RWPE1 (cell line): ENCODE data around the gene SLC25A43.

Source experiments
- CTCF ChIA-PET: fragments of 350-600 bp; sonication (Branson Sonifier 250); formaldehyde crosslinking; extraction: SDS; loops from one replicate; lab custom pipeline; 2021; lab: Yijun Ruan, JAX
- POLR2A ChIA-PET: fragments of 400-600 bp; formaldehyde crosslinking; extraction: SDS; loops from one replicate; lab custom pipeline; 2020; ENCODE audit warnings: antibody characterized with exemption; ENCODE audit not compliant: low non-redundant PET; lab: Yijun Ruan, JAX
- DNase-seq: peaks from one replicate; pipeline ENCODE4 v3.0.0; 2012; ENCODE audit warnings: low spot score
- H3K27ac ChIP-seq: fragments of 450-650 bp; 2 replicates; pipeline ENCODE4 v1.5.1; 2017
- TF ChIP-seq, protein P1 (sequence below): fragments of 450-650 bp; conservative IDR thresholded peaks from 2 replicates; pipeline ENCODE4 v1.5.1; 2017; ENCODE audit warnings: low read depth, mild to moderate bottlenecking

SLC25A43 gene

DNA sequence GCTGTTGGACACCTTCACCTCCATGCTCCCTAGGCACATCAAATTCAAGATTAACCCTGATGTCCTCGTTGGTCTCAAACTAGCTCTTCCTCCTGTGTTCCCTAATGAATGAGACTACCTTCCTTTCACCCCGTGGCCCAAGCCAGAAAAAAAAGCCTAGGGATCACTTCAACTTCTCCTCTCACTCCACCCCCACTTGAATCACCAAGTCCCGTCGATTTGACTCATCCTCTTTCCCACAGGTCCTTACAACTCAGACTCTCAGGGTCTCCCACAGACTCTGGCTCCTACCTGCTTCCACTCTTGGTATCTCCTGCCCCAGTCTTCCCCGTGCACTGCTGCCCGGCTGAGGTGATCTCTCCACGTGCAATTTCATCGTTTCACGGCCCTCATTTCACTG lies 8.5 kb downstream of the SLC25A43 start:
- TF ChIP-seq, protein P1, sequence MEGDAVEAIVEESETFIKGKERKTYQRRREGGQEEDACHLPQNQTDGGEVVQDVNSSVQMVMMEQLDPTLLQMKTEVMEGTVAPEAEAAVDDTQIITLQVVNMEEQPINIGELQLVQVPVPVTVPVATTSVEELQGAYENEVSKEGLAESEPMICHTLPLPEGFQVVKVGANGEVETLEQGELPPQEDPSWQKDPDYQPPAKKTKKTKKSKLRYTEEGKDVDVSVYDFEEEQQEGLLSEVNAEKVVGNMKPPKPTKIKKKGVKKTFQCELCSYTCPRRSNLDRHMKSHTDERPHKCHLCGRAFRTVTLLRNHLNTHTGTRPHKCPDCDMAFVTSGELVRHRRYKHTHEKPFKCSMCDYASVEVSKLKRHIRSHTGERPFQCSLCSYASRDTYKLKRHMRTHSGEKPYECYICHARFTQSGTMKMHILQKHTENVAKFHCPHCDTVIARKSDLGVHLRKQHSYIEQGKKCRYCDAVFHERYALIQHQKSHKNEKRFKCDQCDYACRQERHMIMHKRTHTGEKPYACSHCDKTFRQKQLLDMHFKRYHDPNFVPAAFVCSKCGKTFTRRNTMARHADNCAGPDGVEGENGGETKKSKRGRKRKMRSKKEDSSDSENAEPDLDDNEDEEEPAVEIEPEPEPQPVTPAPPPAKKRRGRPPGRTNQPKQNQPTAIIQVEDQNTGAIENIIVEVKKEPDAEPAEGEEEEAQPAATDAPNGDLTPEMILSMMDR, result no peak
- H3K27ac ChIP-seq, result no peak overlapping the region
- no peak for DNase-seq
- ChIA-PET POLR2A (no interaction called here), CTCF (no interaction called here)

- ChIA-PET CTCF (interaction anchor here (0.6 kb wide), 1 partner anchor 31 kb away, joined by 3 read pairs; no protein-coding TSS in a partner anchor), POLR2A (no interaction called here)
- TF ChIP-seq, protein P1, result no peak
- H3K27ac ChIP-seq, result peak overlapping the region; percentile 82
- peak; percentile 44 for DNase-seq
These were observed 11.1 kb downstream of the SLC25A43 start for GRCh38 chrX:119410027-119410819.

GRCh38 chrX:119410854-119411253 lies 11.7 kb downstream of the SLC25A43 start:
- TF ChIP-seq, protein P1, result no peak
- ChIA-PET POLR2A (no interaction called here), CTCF (interaction anchor here (0.6 kb wide), 1 partner anchor 30 kb away, joined by 3 read pairs; no protein-coding TSS in a partner anchor)
- H3K27ac ChIP-seq, result peak overlapping the region; percentile 82
- no peak for DNase-seq

GRCh38 chrX:119411959-119412358 lies 12.8 kb downstream of the SLC25A43 start:
- H3K27ac ChIP-seq, result peak overlapping the region; percentile 41; the same call in 1 of the 2 replicates
- ChIA-PET POLR2A (no interaction called here), CTCF (interaction anchor here (0.5 kb wide), 1 partner anchor 864 kb away, joined by 3 read pairs; no protein-coding TSS in a partner anchor)
- TF ChIP-seq, protein P1, result no peak
- DNase-seq, result no peak

GRCh38 chrX:119417376-119417775 lies 18.2 kb downstream of the SLC25A43 start:
- no peak overlapping the region for H3K27ac ChIP-seq
- DNase-seq, result no peak
- POLR2A ChIA-PET, result no interaction called here
- CTCF ChIA-PET, result no interaction called here
- TF ChIP-seq, protein P1, result no peak

GRCh38 chrX:119417842-119418241 lies 18.7 kb downstream of the SLC25A43 start:
- TF ChIP-seq, protein P1, result peak; percentile 32; the same call in 1 of the 2 replicates
- H3K27ac ChIP-seq, result no peak overlapping the region
- CTCF ChIA-PET, result interaction anchor here (0.7 kb wide), 1 partner anchor 16 kb away, joined by 10 read pairs; no protein-coding TSS in a partner anchor
- POLR2A ChIA-PET, result no interaction called here
- no peak for DNase-seq
